Measurements from ENCODE around the gene CCDC12.

GRCh38 chr3:46932455-46933225 lies 43.9 kb downstream of the CCDC12 start:
- TF ChIP-seq CTCF (IDR thresholded peaks at IDR 0.05 in 2 of 3, conservative IDR thresholded peaks at IDR 0.05 in 1 of 3; ENCODE audit: insufficient read depth in 2 of 3, low read depth in 1 of 3, low read length in 3 of 3) (peak in 2 of 3 experiments; percentile 42 to 47; a peak in 4 of 6 replicates), POLR2B (IDR thresholded peaks at IDR 0.05; ENCODE audit: low read depth, partially characterized antibody) (no peak)
- TF ChIP-seq, protein P1, sequence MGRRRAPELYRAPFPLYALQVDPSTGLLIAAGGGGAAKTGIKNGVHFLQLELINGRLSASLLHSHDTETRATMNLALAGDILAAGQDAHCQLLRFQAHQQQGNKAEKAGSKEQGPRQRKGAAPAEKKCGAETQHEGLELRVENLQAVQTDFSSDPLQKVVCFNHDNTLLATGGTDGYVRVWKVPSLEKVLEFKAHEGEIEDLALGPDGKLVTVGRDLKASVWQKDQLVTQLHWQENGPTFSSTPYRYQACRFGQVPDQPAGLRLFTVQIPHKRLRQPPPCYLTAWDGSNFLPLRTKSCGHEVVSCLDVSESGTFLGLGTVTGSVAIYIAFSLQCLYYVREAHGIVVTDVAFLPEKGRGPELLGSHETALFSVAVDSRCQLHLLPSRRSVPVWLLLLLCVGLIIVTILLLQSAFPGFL (CRISPR knock-in tag; IDR thresholded peaks at IDR 0.05) = no peak
